ENCODE data around the gene PCDHGA1. TPM values are rescaled to one million over a fixed set of nuclear protein-coding genes. Genes with fewer than 3 reads are reported as not detected.
"Not testable (repeated sequence)": the region's sequence is repeated elsewhere in the genome, so short reads cannot be mapped to it uniquely, and the experiment has no call there.

The PCDHGA1 gene
- polyA plus RNA-seq (ENCODE audit: insufficient read length in 4 of 4): 1 to 10 TPM in 1 of 4 donors, under 1 TPM in 3; 0.47 to 1.1 (median 0.84) TPM

GRCh38 chr5:141330299-141331080 is at the start of gene PCDHGA1:
TSS of gene PCDHGA1 (plus strand) at chr5:141330514.
- DNase-seq (ENCODE audit: low read depth in 4 of 4, low spot score in 3 of 4): no peak

GRCh38 chr5:141298376-141298775 is 31.9 kb upstream of the PCDHGA1 start:
- DNase-seq (ENCODE audit: low read depth in 4 of 4, low spot score in 3 of 4): no peak

- no peak for DNase-seq (ENCODE audit: low read depth in 4 of 4, low spot score in 3 of 4)
These were observed 26.6 kb upstream of the PCDHGA1 start, which contains the start of gene SLC25A2 for GRCh38 chr5:141303756-141304155. TSS of gene SLC25A2 (minus strand) at chr5:141304049. CDS start at chr5:141303865, 184 bp downstream.

- DNase-seq (ENCODE audit: low read depth in 4 of 4, low spot score in 3 of 4): no peak
These were observed 23.7 kb upstream of the PCDHGA1 start for GRCh38 chr5:141306630-141307029.

- no peak for DNase-seq (ENCODE audit: low read depth in 4 of 4, low spot score in 3 of 4)
These were observed 16.6 kb upstream of the PCDHGA1 start for GRCh38 chr5:141313711-141314110.

- DNase-seq (ENCODE audit: low read depth in 4 of 4, low spot score in 3 of 4): not testable (repeated sequence)
These were observed 13.4 kb upstream of the PCDHGA1 start for GRCh38 chr5:141316963-141317362.

GRCh38 chr5:141319202-141319601 is 11.1 kb upstream of the PCDHGA1 start:
- DNase-seq (ENCODE audit: low read depth in 4 of 4, low spot score in 3 of 4): no peak

GRCh38 chr5:141319699-141320098 is 10.6 kb upstream of the PCDHGA1 start:
- DNase-seq (ENCODE audit: low read depth in 4 of 4, low spot score in 3 of 4): no peak

GRCh38 chr5:141320225-141321169 is 9.8 kb upstream of the PCDHGA1 start, which contains the start of gene TAF7:
TSS of gene TAF7 (minus strand) at chr5:141320784. CDS start at chr5:141320044, 740 bp downstream.
- peak; percentile 87 to 90 (median 88) for DNase-seq (ENCODE audit: low read depth in 4 of 4, low spot score in 3 of 4)

- DNase-seq (ENCODE audit: low read depth in 4 of 4, low spot score in 3 of 4): no peak
These were observed 8.1 kb upstream of the PCDHGA1 start for GRCh38 chr5:141322261-141322660.

GRCh38 chr5:141326088-141326854 is 4.0 kb upstream of the PCDHGA1 start:
- no peak for DNase-seq (ENCODE audit: low read depth in 4 of 4, low spot score in 3 of 4)

- DNase-seq (ENCODE audit: low read depth in 4 of 4, low spot score in 3 of 4): no peak
These were observed 2.1 kb upstream of the PCDHGA1 start for GRCh38 chr5:141328231-141328630.

- not testable (repeated sequence) for DNase-seq (ENCODE audit: low read depth in 4 of 4, low spot score in 3 of 4)
These were observed 2.3 kb downstream of the PCDHGA1 start for GRCh38 chr5:141332571-141332970.

GRCh38 chr5:141338538-141339306 is 8.4 kb downstream of the PCDHGA1 start, which contains the start of gene PCDHGA2:
TSS of gene PCDHGA2 (plus strand) at chr5:141338760.
- DNase-seq (ENCODE audit: low read depth in 4 of 4, low spot score in 3 of 4): peak in 1 of 4 donors; percentile 39

GRCh38 chr5:141340781-141341354 is 10.6 kb downstream of the PCDHGA1 start:
- DNase-seq (ENCODE audit: low read depth in 4 of 4, low spot score in 3 of 4): not testable (repeated sequence)

GRCh38 chr5:141342773-141343172 is 12.5 kb downstream of the PCDHGA1 start:
- DNase-seq (ENCODE audit: low read depth in 4 of 4, low spot score in 3 of 4): no peak

- DNase-seq (ENCODE audit: low read depth in 4 of 4, low spot score in 3 of 4): no peak
These were observed 13.1 kb downstream of the PCDHGA1 start, which contains the start of gene PCDHGA3 for GRCh38 chr5:141343242-141343952. TSS of gene PCDHGA3 (plus strand) at chr5:141343829. CDS start at chr5:141344034, 205 bp downstream.

- DNase-seq (ENCODE audit: low read depth in 4 of 4, low spot score in 3 of 4): no peak
These were observed 13.7 kb downstream of the PCDHGA1 start for GRCh38 chr5:141343953-141344463.
